ENCODE measurements around the gene LEPR. TPM values are rescaled to one million over a fixed set of nuclear protein-coding genes. Genes with fewer than 3 reads are reported as not detected.
"Not testable (repeated sequence)": the region's sequence is repeated elsewhere in the genome, so short reads cannot be mapped to it uniquely, and the experiment has no call there.

The LEPR gene
- polyA plus RNA-seq, 2 of the 4 experiments (the other 2 are of a cell fraction) = 3.1 to 6.5 TPM

- TF ChIP-seq EHF (CRISPR knock-in tag; IDR thresholded peaks at IDR 0.05) (no peak), MAFK (IDR thresholded peaks at IDR 0.05; ENCODE audit: partially characterized antibody) (peak; percentile 82)
- WGBS (ENCODE audit: missing lambda C conversion rate) = 58% methylated on average over 1 of the region's 1 CpG
- H3K4me3 ChIP-seq = no peak overlapping the region
- POLR2A ChIA-PET = no interaction called here
- H3K4me1 ChIP-seq = peaks cover 17% of the 10 kb centered on the region
- H3K4me2 ChIP-seq = peak overlapping the region; percentile 21; the same call in 2 of the 3 replicates
- CTCF ChIA-PET = interaction anchor here (0.6 to 1.4 kb wide), 2 partner anchors 31 to 876 kb away, joined by 3 read pairs; no protein-coding TSS in a partner anchor
- DNase-seq (ENCODE audit: low read depth in 1 of 2, low spot score in 1 of 2) (no peak), ATAC-seq (no peak), FAIRE-seq (no peak)
- no peaks in the 10 kb centered on the region for H3K9me3 ChIP-seq
- peak overlapping the region; percentile 41 to 74 for H3K27ac ChIP-seq
Observed at GRCh38 chr1:65372557-65372956, 47.9 kb upstream of the LEPR start.

DNA sequence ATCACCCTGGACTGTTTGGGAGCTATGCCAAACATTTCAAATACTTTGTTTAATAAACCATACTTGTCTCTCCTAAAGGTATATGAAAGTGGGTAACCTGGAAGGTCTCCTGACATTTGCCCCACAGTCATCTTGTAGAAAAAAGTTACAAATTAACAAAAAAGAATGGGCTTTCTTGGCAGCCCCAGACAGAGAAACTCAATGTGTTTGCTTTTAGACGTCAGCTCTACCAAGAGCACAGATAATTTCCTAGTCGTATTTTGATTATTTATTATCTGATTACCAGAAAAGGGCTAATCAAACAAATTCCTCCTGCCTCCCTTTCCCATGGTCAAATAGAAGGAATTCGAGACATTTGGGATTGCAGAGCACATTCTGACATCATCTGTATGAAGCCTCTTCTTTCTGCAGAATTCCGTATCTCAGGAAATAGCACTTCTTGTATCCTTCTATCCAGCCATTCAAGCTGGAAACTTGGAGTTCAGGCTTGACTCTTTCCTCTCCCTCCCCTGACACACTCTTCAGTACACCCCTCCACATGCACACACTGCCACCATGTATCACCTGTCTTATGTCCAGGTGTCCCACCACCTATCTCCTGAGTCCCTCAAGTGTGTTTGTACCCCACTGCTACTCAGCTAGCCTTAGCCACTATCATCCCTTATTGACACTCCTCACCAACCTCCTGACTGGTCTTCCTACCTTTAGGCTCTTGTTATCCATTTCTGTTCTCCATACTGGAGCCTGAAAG, 42.8 kb upstream of the LEPR start:
- 36% methylated on average over 4 of the region's 4 CpGs for WGBS (ENCODE audit: missing lambda C conversion rate)
- FAIRE-seq = no peak
- CTCF ChIA-PET = no interaction called here
- DNase-seq (ENCODE audit: low read depth in 1 of 2, low spot score in 1 of 2) = peak in 1 of 2 experiments; percentile 27
- Histone ChIP-seq H3K4me3 (no peak overlapping the region), H3K4me2 (peak overlapping the region; percentile 51), H3K27ac (no peak overlapping the region; a peak in 1 of 6 replicates), H3K4me1 (peaks cover 15% of the 10 kb centered on the region), H3K9me3 (no peaks in the 10 kb centered on the region)
- peak in 1 of 2 experiments; percentile 75; a peak in 3 of 6 replicates for ATAC-seq
- POLR2A ChIA-PET = no interaction called here
- TF ChIP-seq RARB (CRISPR knock-in tag; IDR thresholded peaks at IDR 0.05) (no peak), NR3C1 (IDR thresholded peaks at IDR 0.05) (no peak)

GRCh38 chr1:65378247-65378946, 42.1 kb upstream of the LEPR start:
- no peak for DNase-seq (ENCODE audit: low read depth in 1 of 2, low spot score in 1 of 2)
- peaks cover 12% of the 10 kb centered on the region; the same call in 2 of the 3 replicates for H3K4me1 ChIP-seq
- no peak overlapping the region for H3K27ac ChIP-seq
- POLR2A ChIA-PET = no interaction called here
- TF ChIP-seq JUN (IDR thresholded peaks at IDR 0.05) (no peak), RAD21 (conservative IDR thresholded peaks at IDR 0.05 in 1 of 2, IDR thresholded peaks at IDR 0.05 in 1 of 2) (no peak), POLR2AphosphoS2 (conservative IDR thresholded peaks at IDR 0.05; ENCODE audit: low read length) (no peak), EHMT2 (IDR thresholded peaks at IDR 0.05; ENCODE audit: low read depth) (no peak), NR3C1 (IDR thresholded peaks at IDR 0.05) (no peak), ZFP36 (IDR thresholded peaks at IDR 0.05; ENCODE audit: borderline replicate concordance, partially characterized antibody) (no peak)
- no peak overlapping the region for H3K4me3 ChIP-seq
- WGBS (ENCODE audit: missing lambda C conversion rate) = 57% methylated on average over 2 of the region's 2 CpGs
- FAIRE-seq = no peak
- H3K9me3 ChIP-seq = no peaks in the 10 kb centered on the region
- ATAC-seq = no peak; a peak in 1 of 6 replicates
- CTCF ChIA-PET = no interaction called here
- H3K4me2 ChIP-seq = no peak overlapping the region

GRCh38 chr1:65384426-65384825, 36.0 kb upstream of the LEPR start:
- CTCF ChIA-PET; H3K4me1 ChIP-seq; H3K4me2 ChIP-seq; DNase-seq (ENCODE audit: low read depth in 1 of 2, low spot score in 1 of 2); POLR2A ChIA-PET; FAIRE-seq; H3K9me3 ChIP-seq; ATAC-seq; H3K27ac ChIP-seq; H3K4me3 ChIP-seq: not testable (repeated sequence)
- WGBS (ENCODE audit: missing lambda C conversion rate) = 92% methylated on average over 5 of the region's 5 CpGs

- 93% methylated on average over 3 of the region's 3 CpGs for WGBS (ENCODE audit: missing lambda C conversion rate)
- Histone ChIP-seq H3K9me3 (no peaks in the 10 kb centered on the region), H3K4me1 (no peaks in the 10 kb centered on the region), H3K4me3 (no peak overlapping the region), H3K27ac (no peak overlapping the region), H3K4me2 (no peak overlapping the region)
- FAIRE-seq = no peak
- ChIA-PET CTCF (no interaction called here), POLR2A (no interaction called here)
- no peak for ATAC-seq
- TF ChIP-seq HOXB13 (CRISPR knock-in tag; IDR thresholded peaks at IDR 0.05; ENCODE audit: low read depth) = no peak
- no peak for TF ChIP-seq KDM1A (IDR thresholded peaks at IDR 0.05; ENCODE audit: low read depth)
- TF ChIP-seq BCL3 (IDR thresholded peaks at IDR 0.05) = no peak
- TF ChIP-seq HDAC2 (IDR thresholded peaks at IDR 0.05) = no peak
- TF ChIP-seq SMC3 (IDR thresholded peaks at IDR 0.05) = no peak
- no peak for TF ChIP-seq RNF2 (IDR thresholded peaks at IDR 0.05; ENCODE audit: borderline replicate concordance, low read depth)
- TF ChIP-seq JUNB (IDR thresholded peaks at IDR 0.05) = no peak
- no peak for TF ChIP-seq MYC (IDR thresholded peaks at IDR 0.05; ENCODE audit: borderline replicate concordance, low read length)
- TF ChIP-seq RARB (CRISPR knock-in tag; IDR thresholded peaks at IDR 0.05) = no peak
- no peak for TF ChIP-seq BHLHE40 (IDR thresholded peaks at IDR 0.05; ENCODE audit: low read depth, low read length)
- no peak for TF ChIP-seq CBX2 (IDR thresholded peaks at IDR 0.05; ENCODE audit: borderline replicate concordance, low read depth)
- TF ChIP-seq RFX5 (IDR thresholded peaks at IDR 0.05) = no peak
- TF ChIP-seq MAZ (IDR thresholded peaks at IDR 0.05; ENCODE audit: borderline replicate concordance, low read depth, low read length) = no peak
- no peak for TF ChIP-seq EHF (CRISPR knock-in tag; IDR thresholded peaks at IDR 0.05)
- TF ChIP-seq ESRRA (IDR thresholded peaks at IDR 0.05; ENCODE audit: borderline replicate concordance, low read length) = no peak
- DNase-seq (ENCODE audit: low read depth in 1 of 2, low spot score in 1 of 2) = no peak
Observed at GRCh38 chr1:65386439-65386838, 34.0 kb upstream of the LEPR start.

All from A549 (cell line).